IPS-NIHi7 (cell line): ENCODE data around the gene CELA3A.
A peak's percentile ranks its signal among the peaks of the same experiment; 100 is the strongest.
"Not testable (repeated sequence)": the region's sequence is repeated elsewhere in the genome, so short reads cannot be mapped to it uniquely, and the experiment has no call there.

Experiments used
- DNase-seq: peaks from one replicate; pipeline ENCODE4 v3.0.0; 2012; ENCODE audit warnings: mixed read lengths; ENCODE audit errors: extremely low spot score

The CELA3A gene, protein sequence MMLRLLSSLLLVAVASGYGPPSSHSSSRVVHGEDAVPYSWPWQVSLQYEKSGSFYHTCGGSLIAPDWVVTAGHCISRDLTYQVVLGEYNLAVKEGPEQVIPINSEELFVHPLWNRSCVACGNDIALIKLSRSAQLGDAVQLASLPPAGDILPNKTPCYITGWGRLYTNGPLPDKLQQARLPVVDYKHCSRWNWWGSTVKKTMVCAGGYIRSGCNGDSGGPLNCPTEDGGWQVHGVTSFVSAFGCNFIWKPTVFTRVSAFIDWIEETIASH

DNA sequence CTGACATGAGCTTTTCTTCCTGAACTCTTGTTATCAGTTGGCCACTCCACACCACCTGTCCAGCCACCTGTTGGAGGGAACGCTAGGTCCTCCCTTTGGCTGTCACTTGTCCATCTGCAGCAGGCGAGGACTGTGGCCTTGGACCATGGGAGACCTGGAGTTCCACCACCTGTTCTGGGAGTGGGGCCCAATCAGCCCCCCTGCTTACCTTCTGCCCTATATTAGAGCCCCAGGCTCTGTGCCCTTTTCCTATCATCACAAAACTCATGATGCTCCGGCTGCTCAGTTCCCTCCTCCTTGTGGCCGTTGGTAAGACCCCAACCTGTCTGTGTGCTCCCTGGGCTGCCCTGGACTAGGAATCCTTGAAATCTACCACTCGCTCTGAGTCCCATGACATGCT, at the start of gene CELA3A:
TSS of gene CELA3A (plus strand) at position 249 of the 400 bp plus-strand sequence. CDS start at position 267, 18 bp downstream.
- DNase-seq, result no peak

DNA sequence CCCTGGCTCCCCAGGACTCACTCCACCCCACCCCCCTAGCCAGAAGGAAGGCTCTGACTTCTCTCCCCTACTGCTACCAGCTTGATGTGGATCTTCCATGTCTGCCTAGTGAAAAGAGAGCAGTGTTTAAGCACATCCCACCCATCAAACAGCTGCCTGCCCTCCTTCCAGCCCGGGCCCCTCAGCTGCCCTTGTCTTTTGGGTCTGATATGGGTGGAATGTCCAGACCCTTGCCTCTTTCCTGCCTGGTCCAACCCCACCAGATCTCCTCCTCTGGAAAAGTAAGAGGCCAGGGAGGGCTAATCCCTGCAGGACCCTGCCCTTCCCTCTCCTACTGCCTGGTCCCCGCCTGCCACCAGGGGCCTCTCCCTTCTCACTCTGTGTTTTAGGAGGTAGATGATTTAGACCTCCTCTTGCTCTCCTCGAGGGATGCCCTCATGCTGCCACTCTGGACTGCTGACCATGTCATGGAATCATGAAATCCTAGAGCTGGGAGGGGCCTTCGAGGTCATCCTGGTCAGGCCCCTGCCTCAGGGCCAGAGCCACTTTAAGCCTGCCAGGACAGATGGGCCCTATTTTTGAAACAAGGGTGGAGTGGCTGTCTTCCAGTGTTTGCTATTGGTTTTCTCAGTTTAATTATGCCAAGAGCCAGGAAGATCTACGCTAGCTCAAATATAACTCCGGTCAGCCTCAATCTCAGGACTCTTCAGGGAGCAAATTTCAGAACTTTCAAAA, 48.5 kb upstream of the CELA3A start:
- DNase-seq, result peak; percentile 52

DNA sequence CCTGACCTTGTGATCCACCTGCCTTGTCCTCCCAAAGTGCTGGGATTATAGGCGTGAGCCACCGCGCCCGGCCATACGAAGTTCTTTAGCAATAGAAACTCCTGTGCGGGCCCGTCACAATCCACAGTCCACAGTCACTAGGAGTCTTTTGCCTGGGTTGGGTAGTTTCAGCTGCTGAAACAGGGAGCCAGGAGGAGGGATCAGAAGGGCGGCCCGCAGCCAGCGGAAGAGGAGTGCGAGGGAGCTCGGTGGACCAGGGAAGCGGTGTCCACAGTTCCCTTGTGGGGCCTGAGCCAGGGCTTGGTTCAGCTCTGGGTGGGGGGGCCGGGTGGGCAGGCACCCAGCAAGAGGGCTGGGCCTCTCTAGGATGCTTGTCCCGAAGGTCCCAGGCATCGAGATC, 46.4 kb upstream of the CELA3A start:
- no peak for DNase-seq

DNA sequence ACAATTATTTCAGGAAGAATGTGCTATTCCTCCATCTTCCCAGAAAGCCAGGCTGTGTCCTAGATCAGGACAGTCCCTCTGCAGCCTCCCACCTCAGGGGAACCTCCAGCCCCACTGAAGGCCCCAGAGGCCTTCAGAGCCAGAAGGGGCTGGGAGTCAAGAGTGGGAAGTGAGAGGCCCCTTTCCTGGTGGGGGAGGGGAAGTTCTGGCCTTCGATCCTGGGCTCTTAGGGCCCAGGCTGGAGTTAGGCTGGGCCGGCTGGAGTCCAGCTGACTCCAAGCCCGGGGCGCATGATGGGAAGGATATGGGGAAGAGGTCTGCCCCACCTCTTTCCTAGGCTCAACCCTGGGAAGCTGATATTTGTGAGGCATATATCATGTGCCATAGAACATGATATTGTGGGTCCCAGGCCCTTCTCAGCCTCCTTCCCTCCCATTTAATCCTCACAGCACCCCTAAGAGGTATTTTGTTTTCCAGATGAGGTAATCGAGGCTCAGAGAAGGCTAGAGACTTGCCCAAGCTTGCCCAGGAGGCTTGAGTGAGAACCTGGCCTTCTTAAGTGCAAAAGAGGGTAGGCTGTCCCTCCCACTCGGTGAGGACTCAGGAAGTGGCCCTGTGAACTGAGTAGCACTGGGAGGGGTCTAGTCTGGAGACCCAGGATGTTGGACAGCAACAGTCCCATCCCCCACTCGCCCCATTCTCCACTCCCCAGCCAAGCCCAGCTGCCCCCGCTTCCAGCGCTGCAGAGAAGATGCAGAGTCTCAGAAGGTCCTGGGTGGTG, 45.8 kb upstream of the CELA3A start:
- peak; percentile 35 for DNase-seq

DNA sequence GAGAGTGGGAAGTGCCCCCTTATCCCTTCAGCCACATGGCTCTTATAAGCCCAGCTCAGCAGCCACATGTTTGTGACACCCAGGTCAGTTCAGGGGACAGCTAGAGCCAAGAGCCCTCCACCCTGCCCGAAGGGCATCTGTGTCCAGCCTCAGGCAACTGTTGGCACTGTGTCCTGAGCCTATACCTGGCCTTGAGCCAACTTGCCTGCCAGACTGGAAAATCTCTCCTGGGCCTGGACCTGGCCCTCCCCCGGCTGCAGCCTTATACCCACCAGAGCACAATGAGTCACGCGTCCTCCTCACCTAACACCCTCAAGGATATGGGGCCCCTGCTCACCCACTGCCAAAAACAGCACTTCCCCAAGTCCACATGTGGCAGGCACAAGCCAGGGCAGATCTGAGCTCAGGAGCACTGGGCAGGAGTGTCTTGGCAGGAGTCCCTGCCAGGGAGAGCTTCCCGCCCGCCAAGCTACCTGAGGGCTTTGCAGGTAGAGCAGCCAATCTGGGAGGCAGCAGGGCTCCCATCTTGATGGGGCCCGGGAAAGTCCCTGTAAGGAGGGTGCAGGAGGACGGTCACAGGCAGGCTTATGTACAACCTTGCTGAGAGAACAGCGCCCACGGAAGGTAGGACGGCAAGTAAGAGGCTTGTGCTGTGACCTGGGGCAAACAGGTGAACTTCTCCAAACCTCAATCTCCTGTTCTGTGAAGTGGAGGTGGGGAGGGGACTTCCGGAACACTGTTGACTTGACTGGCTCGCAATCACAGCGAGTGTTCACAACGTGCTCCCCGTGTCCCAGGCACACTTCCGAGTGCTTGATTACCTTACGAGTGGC, 44.5 kb upstream of the CELA3A start:
- peak; percentile 38 for DNase-seq

DNA sequence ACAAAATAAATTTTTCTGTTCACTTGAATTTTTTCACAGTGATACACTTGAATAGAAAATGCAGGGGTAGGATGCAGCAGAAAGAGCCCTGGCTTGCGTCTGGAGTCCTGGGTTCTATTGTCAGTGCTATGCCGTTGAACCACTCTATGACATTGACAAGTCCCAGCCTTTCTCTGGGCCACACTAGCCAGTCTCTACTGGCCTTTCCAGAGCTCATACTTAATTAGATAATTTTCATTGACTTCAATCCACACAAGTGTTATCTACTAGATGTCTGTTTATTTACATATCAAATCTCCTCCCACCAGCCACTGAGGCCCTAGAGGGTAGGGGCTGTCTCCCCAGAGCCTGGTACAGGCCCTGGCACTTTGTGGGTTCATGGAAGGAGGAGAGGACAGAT, 40.1 kb upstream of the CELA3A start:
- DNase-seq, result no peak

DNA sequence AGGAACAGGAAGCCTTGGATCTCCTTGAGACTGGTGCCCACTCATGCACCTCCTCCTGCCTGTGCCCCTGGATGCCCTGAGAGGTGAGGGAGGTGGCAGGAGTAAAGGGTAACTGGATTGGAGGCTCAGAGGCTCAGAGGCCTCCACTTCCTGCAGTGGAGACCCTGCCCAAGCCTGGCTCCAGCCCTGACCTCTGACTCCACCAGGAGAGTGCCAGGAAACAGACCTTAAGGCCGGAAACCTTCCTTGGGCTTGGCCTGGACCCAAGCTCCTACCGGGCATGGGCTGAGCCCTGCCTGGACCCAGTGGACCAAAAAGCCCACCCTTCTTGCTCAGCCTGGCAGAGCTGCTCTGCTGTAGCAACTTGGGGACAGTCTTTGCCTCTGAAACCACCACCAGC, 39.7 kb upstream of the CELA3A start:
- DNase-seq, result no peak

DNA sequence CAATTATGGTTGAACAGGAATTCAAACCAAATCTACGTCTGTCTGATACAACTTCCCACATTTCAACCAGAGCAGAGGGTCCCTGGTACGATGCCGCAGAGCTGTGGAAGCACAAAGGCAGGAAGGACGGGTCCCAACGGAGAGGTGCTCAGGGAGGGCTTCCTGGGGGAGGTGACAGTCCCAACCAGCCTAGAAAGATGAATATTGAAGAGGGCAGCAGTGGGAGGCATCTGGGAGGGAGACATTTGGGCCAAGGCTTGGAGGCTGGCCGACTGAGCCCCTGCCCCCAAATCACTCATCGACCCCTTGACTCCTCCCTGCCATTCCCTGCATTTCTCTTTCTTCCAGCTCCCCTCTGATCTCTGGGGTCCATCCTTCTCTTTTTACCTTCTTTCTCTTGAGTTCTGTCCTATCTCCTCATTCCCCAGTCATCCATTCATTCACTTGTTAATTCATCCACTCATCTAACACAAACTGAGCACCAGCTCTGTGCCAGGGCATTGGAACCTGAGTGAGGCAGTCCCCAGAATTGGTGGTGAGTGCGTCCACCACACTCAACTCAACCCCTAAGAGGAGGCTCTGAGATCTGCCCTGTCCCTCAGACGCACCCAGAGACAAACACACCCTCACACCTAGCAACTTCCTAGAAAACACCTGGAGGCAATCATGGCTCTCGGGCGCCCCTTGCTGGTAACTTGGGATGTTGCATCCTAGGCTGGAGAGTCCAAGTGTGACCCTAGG, 37.8 kb upstream of the CELA3A start:
- peak; percentile 83 for DNase-seq

DNA sequence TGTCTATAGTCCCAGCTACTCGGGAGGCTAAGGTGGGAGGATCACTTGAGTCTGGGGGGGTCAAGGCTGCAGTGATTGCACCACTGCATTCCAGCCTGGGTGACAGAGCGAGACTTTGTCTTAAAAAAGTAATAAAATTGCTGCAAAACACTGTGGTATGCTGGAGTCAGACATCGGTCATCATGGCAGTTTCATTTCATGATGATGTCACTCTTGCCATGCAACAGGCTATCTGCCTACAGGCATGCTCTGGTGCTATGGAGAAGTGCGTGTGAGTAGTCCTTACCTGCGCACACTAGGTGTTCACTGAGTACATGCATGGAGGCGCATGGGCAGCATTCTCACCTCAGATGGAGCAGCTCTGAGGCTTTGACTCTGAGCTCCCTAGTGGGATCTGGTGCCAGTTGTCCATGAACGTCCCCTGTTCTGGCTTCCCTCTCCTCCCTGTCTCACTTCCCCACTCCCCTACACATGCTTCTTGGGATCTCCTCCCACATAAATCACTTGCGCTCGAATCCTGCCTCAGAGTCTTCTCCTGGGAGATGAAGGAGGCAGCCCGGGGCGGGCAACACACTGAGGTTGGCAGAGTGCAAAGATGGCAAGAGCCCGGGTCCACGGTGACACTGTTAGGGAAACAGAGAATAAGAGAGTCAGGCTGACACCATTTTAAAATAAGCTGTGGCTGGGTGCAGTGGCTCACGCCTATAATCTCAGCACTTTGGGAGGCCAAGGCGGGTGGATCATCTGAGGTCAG, 35.0 kb upstream of the CELA3A start:
- no peak for DNase-seq

DNA sequence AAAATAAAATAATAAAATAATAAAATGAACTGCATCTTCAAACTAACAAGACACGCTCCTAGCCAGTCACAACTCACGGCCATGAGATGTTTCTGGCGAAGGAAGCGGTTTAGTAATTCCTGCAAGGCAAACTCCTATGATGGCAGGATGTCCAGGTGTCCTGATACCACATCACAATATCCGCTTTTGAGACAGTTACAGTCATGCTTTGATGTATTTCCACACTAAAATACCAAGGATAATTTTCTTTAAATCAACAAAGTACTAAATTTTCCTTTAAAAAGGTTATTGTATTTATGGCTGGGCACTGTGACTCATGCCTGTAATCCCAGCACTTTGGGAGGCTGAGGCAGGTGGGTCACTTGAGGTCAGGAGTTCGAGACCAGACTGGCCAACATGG, 34.2 kb upstream of the CELA3A start:
- not testable (repeated sequence) for DNase-seq

DNA sequence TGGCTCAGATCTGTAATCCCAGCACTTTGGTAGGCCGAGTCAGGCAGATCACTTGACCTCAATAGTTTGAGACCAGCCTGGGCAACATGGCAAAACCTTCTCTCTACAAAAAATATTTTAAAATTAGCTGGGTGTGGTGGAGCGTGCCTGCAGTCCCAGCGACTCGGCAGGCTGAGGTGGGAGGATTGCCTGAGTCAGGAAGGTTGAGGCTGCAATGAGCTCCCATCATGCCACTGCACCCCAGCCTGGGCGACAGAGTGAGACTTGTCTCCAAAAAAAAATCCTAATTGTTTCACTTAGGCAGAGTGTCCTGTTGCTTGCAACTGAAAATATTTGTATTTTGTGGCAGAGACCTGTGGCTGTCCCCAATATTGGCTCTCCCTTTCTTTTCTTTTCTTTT, 32.4 kb upstream of the CELA3A start:
- not testable (repeated sequence) for DNase-seq

DNA sequence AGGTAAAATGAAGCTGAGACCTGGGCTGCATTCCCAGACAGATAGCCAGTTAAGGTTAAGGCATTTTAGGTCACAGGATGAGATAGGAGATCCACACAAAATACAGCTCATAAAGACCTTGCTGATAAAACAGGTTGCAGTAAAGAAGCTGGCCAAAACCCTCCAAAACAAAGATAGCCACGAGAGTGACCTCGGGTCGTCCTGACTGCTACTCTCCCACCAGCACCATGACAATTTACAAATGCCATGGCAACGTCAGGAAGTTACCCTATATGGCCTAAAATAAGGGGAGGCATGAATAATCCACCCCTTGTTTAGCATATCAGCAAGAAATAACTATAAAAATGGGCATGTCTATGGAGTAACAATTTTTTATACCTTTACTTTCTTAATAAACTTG, 30.9 kb upstream of the CELA3A start:
- DNase-seq, result not testable (repeated sequence)

DNA sequence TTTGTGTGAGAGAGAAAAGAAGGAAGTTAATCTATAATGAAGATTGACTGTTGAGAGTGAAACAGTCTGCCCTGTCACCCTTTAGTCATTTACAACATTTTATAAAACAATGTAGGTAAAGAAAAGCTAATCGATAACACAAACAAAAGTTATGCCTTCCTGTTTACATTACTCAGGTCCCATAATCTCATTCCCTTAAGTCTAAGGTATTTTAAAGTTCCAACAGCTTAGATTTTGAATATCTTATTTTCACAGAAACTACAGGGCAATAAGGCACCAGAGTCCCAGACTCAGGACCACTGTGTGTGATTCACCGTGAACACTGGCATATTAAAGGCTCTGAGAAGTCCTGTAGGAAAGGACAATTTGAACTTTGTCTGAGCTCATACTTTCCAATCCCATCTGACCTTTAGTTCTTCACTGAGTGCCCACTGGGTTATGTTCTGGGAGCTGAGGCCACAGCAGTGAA, 28.4 kb upstream of the CELA3A start:
- not testable (repeated sequence) for DNase-seq

DNA sequence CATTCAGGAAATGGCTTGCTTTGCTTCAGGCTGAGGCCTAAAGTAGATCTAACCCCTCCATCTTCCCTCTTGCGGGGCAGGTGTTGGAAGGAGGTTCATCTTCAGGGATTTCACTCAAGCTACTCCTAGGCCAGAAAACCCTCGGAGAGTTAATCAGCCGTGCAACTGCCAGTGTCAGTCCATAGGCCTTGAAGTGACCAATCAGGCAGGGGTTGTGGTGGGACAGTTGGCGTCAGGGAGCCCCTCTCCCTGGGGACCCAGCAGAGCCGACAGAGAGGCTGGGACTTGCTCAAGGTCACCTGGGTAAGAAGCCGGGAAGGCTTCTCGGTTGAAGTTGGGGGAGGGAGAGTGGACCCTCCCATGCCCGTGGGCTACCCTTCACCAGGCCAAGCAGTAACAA, 27.5 kb upstream of the CELA3A start:
- not testable (repeated sequence) for DNase-seq

DNA sequence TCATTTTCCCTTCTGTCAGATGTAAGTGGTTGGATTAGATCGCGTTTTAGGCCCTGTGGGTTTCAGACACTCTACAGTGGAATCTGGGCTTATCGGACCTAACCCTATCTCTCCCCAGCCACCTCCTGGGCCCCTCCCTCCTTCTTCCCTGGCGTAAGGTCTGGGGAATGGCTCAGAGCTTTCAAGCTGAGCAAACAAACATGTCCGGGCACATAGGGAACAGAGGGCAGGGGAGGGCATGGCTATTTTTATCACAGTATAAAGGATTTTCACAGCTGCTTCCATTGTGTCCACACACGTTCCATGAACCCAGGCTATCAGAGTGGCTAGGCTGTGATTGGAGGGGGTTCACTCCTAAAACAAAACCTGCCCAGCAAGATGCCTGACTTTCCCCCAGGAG, 26.8 kb upstream of the CELA3A start:
- DNase-seq, result not testable (repeated sequence)

DNA sequence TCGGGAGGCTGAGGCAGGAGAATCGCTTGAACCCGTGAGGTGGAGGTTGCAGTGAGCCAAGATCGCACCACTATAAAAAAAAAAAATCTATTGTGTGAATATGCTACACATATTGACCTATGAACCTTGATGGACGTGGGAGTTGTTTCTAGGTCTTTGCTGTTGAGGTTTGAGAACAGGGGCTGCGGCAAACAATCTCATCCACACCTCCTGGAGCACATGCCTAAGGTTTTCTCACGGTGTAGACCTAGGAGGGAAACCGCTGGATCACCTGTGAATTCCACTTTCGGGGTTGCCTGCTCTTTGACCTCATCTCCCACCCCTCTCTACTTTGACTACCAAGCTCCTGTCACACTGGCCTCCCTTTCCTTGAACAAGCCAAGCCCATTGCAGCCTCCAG, 26.2 kb upstream of the CELA3A start:
- not testable (repeated sequence) for DNase-seq

DNA sequence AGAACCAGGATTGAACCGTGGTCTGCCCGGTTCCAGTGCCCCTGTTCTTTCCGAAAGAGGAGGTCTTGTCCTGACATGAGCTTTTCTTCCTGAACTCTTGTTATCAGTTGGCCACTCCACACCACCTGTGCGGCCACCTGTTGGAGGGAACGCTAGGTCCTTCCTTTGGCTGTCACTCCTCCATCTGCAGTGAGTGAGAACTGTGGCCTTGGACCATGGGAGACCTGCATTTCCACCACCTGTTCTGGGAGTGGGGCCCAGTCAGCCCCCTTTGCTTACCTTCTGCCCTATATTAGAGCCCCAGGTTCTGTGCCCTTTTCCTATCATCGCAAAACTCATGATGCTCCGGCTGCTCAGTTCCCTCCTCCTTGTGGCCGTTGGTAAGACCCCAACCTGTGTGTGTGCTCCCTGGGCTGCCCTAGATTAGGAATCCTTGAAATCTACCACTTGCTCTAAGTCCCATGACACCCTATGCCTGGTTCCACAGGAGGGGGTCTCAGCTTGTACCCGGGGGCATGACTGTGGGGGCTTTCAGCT, 24.7 kb upstream of the CELA3A start, which contains the start of gene CELA3B:
TSS of gene CELA3B (plus strand) at position 320 of the 537 bp plus-strand sequence. CDS start at position 338, 18 bp downstream.
- not testable (repeated sequence) for DNase-seq

DNA sequence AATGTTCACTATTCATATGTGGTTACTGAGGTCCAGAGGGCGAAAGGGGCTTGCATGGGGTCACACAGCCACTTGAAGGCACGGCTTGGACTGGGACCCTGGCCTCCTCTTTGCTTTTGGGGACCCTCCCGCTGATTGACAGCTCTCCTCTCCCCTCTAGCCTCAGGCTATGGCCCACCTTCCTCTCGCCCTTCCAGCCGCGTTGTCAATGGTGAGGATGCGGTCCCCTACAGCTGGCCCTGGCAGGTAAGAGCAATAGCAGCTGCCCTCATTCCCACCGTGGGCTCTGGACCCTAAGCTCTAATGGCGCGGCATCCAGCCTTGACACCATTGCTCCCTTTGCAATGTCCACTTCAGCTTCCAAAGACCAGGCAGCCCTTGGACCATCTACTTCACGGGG, 23.2 kb upstream of the CELA3A start:
- not testable (repeated sequence) for DNase-seq

DNA sequence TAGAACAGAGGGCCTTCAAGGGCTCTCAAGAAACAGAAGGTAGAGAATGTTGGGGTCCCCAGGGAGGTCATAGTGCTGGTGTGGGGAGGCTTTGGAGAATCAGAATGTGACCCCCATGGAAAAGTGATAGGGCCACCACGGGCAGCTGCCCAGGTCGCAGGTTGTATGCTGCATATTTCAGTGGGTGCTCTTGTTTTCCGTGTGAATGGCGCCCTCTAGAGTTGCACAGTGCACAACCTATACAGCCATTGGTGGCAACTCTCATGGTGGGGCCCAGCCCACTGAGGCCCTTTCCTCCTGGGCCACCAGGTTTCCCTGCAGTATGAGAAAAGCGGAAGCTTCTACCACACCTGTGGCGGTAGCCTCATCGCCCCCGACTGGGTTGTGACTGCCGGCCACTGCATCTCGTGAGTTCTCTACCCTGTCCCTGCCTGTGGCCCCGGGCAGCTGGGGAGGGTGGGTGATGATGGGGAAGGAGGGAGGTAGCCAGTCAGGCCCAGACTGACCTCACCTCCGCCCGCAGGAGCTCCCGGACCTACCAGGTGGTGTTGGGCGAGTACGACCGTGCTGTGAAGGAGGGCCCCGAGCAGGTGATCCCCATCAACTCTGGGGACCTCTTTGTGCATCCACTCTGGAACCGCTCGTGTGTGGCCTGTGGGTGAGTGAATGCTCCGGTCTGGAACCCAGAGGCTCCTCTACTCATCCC, 20.8 kb upstream of the CELA3A start:
- not testable (repeated sequence) for DNase-seq
